ENCODE results near the gene SIAH3.
A peak's percentile ranks its signal among the peaks of the same experiment; 100 is the strongest.

Gene SIAH3

DNA sequence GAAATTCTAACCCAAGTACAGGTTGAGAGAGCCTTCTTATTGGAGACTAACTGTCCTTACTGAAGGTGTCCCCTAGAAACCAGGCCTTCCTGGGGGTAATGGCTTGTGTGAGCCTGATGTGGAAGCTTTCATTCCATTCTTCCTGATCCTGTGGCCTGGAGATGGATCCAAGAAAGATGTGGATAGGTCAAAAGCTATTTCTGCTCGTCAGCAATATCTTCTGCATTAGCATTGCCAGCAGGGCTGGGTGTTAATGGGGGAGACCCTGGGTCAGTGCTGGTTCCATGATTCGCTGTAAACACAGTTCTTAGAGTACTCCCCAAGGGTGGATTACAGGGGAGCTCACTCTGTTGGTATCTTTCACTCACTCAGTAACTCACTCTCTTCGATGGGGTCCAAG is 106.6 kb downstream of the SIAH3 start:
- FAIRE-seq = no peak

DNA sequence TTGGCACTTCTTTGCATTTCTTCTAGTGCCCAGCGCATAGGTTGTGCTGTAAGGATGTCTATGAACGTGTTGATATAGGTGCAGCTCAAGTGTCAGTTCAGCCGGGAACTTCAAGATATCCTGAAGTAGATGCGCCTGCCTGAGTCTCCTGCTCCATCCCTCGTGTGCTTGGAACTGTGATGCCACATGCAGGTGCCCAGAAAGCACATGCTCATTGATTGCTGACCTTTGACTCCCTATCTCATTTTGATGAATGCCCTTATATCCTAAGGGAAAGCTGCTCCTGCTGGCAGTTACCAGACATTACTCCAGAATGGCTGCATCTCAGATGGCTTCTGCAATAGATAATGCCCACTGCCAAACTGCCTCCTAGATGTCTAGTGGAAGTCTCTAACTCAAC is 108.6 kb downstream of the SIAH3 start:
- no peak for DNase-seq (ENCODE audit: low spot score)
- no peak for FAIRE-seq

More for the DNA sequence above, 106.6 kb downstream of the SIAH3 start:
- DNase-seq (ENCODE audit: low spot score) = no peak

DNA sequence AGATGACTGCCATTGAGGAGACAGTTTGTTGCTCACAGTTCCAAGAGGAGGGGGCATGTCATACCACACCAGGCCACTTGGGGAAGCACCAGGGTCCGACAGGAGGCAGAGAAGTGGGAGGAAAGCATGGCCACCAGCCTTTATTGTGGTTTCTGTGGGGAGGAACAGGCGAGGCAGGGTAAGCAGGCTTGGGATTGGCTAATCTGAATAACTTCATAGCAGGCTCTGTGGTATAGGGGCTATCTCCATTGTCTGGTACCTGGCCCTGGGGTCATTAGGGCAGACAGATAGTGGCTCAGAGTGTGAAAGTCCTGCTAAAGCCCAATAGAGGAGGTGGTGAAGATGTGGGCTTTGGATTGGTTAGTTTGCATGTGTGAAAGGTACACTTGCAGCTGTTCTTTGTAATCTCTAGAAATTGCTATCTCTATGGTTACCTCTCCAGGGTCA is 114.0 kb downstream of the SIAH3 start:
- DNase-seq (ENCODE audit: low spot score) = no peak
- FAIRE-seq = no peak

DNA sequence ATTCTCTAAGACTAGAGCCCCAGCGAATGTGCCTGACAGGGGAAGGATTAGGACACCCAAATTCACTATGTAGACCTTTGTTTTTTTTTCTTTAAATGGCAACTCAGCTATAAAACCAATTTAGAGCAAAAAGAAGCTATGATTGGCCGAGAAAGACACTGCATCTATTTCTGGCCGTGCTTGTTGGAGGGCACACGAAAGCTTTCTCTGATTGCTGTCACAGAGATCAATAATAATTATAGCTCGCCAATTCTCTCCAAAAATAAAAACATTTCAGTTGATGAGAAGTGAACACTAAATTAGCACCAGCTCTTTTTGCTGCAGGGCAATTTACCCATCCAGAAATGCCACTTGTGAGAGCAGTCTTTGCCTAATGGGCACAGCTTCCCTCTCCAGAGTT is 118.2 kb downstream of the SIAH3 start:
- no peak for FAIRE-seq
- DNase-seq (ENCODE audit: low spot score) = no peak

DNA sequence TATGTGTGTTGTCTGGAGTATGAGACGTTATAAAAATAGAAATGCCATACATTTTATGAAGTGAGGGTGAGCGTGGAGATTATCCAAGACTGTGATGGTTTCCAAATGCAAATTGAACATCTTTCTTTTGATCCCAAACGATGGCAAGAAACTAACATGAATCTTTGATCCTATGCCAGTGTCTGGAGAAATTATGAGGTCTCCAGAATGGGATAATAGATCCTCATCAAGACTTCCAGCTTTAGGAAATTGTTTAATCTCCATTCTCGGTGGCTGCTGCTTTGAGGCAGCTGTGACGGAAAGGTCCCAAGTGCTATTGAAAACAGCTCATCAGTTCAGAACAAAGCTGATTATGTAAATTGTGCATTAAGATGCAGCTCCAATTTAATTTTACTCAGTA is 118.6 kb downstream of the SIAH3 start:
- DNase-seq (ENCODE audit: low spot score) (no peak), FAIRE-seq (no peak)

DNA sequence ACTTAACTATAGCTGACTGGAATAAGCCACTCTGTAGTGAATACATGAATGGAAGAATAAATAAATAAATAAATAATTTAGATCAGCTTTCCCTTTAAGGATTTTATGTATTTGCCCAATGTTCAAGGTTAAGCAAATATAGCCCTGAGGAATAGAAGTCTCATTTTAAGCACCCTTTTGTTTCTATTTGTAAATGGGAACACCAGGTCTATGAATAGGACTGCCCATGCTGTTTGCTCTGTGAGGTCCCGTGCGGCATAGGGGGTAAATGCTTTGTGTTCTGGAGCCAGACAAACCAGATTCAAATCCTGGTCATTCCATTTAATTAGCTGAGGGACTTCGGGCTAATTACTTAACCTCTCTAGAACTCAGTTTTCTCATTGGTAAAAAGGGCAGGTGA is 120.1 kb downstream of the SIAH3 start:
- no peak for FAIRE-seq
- DNase-seq (ENCODE audit: low spot score) = no peak

DNA sequence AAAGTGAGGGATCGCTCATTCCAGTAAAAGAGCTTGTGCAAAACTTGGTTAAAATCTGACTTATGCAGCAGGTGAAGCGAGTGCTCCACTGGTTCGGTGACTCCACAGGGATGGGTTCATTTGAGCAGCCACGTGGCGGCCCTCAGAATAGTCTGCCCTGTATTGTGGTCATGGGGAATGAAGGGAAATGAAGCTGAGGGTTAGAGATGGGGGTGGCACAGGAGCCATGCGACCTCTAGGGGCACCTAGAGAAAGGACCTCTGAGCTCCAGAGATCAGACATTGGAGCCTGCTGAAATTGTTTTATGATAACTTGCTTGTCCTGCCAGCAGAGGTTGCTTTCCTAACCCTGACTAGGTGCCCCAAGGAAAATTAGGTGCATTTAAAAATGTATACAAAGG is 122.8 kb downstream of the SIAH3 start:
- DNase-seq (ENCODE audit: low spot score) = peak; percentile 43
- FAIRE-seq = no peak

All from urothelium cell line (cell line).